HCT116 (cell line): ENCODE measurements around the gene LAP3.

Source experiments
- EZH2phosphoT487 ChIP-seq: fragments of 200-600 bp; IDR thresholded peaks from 2 replicates; pipeline ENCODE4 v1.6.1; 2018; ENCODE audit warnings: antibody characterized with exemption, borderline replicate concordance
- JUND ChIP-seq: IDR thresholded peaks from 2 replicates; pipeline ENCODE4 v1.6.1; 2012
- POLR2A ChIP-seq: IDR thresholded peaks from 2 replicates; pipeline ENCODE4 v1.7.0; 2011; ENCODE audit warnings: borderline replicate concordance; ENCODE audit not compliant: insufficient read depth, insufficient read length; ENCODE audit errors: extremely low read depth

DNA sequence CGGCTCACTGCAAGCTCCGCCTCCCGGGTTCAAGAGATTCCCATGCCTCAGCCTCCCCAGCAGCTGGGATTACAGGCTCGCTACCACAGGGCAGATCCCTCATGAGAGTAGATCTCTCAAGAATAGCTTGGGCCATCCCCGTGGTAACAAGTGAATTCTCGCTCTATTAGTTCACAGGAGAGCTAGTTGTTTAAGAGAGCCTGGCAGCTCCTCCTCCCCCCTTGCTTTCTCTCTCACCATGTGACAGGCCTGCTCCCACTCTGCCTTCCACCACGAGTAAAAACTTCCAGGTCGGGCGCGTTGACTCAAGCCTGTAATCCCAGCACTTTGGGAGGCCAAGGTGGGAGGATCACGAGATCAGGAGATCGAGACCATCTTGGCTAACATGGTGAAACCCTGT, 30.3 kb upstream of the LAP3 start:
- TF ChIP-seq JUND (no peak), EZH2phosphoT487 (no peak), POLR2A (no peak)
